GM19372 (cell line): ENCODE data around the gene PHLPP2.
"Not testable (repeated sequence)": the region's sequence is repeated elsewhere in the genome, so short reads cannot be mapped to it uniquely, and the experiment has no call there.

ENCODE experiments used
- ATAC-seq: cut with Tn5 transposase; IDR thresholded peaks from one replicate; pipeline ENCODE4 v1.9.1; 2021; ENCODE audit warnings: mild to moderate bottlenecking, low read depth, moderate library complexity; ENCODE audit not compliant: unreplicated experiment

Gene PHLPP2

DNA sequence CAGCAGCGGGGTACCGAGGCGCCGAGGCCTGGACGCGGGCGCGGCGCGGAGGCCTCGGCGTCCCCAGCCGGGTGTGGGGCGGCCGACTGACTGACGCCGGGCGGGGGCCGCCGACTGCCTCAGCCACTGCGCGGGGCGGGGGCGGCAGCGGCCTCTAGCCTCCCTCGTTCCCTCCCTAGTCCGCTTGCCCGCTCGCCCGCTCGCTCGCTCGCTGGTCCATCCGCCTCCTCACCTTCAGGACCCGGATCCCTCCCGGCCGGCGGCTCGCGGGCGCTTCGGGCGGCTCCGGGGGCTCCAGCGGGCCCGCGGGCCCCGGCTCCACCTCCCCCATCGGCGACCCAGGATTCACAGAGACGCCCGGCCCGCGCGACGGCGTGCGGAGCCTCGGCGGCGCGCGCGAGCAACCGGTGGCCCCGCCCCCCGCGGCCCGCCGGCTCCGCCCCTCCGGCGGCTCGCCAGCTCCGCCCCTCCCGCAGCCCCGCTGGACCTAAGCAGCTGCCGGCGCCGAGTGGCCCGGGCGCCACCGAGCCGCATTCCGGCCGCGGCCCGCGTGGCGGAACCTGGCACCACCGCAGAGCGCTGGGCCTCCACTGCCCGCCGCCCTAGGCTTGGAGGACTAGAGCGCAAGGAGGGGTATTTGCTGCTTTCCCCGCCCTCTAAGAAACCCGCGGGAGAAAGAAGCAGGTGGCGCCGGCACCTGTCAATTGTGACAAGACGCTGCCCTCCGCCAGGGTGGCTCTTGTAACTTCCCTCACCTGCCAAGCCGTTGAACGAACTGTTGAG, 773 bp downstream of the PHLPP2 start:
- ATAC-seq, result peak; percentile 78

DNA sequence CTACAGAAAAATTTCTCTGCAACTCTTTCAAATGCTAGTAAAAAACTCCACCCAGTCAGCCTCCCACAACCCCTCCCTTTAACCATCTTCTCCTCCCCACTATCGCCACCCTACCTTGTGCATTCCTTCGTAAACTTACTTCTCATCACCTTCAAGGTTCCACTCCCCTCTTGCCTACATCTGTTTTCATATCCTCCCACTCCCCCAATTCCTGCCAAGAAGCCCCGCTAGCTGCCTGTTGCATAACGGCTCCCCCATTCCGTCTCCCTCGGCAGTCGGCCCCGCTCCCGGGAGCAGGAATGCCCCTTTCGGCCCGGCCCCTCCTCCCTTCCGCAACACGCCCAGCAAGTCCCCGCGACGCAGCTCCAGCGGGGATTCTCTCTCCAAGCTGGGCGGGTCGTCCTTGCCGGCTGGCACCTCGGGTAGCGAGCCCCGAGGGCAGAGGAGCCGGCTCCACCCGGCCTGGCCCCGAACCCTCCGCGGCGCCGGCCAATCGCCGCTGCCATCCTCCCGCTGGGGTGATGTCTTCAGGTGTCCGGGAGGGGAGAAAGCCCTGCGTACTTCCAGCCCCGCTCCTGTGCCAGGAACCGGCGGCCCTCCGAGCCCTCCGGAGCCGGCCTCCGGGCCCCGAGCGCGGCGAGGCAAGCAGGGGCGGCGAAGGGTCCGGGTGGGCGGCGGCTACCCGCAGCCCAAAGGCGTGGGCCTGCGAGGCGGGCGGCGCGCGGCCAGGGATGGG, 1.5 kb downstream of the PHLPP2 start:
- peak; percentile 33 for ATAC-seq

DNA sequence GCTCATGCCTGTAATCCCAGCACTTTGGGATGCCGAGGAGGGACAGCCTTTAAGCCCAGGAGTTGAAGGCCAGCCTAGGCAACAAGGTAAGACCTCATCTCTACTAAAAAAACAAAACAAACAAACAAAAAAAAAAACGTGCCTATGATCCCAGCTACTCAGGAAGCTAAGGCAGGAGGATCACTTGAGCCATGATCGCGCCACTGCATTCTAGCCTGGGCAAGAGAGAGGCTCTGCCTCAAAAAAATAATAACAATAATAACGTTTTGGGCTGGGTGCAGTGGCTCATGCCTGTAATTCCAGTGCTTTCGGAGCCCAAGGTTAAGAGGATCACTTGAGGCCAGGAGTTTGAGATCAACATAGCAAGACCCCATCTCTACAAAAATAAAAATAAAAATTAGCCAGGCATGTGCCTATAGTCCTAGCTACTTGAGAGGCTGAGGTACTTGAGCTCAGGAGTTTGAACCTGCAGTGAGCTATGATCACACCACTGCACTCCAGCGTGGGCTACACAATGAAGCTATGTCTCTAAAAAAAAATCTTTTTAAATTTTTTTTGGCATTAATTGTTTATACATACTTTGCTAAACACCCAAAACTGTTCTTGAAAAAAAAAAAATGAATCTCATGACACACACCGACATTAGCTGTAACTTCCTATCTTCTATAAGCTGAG, 3.3 kb downstream of the PHLPP2 start:
- ATAC-seq, result no peak

DNA sequence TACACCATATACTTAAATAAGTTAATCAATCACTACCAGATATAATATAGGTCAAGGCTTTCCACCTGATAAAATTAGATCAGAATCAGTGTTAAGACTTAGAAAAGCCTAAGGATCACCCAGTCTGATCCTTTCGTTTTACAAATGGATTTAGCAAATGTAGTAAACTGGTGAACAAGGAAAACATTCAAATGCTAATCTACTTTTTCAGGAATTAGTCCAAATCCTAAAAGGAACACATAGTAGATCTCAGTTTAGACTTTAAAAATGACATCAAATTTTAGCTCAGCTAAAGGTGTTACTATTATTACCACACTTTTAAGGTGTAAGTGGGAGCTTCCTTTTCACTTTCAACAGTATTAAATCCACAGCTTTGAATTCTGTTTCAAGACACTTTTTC, 12.0 kb downstream of the PHLPP2 start:
- ATAC-seq, result no peak

DNA sequence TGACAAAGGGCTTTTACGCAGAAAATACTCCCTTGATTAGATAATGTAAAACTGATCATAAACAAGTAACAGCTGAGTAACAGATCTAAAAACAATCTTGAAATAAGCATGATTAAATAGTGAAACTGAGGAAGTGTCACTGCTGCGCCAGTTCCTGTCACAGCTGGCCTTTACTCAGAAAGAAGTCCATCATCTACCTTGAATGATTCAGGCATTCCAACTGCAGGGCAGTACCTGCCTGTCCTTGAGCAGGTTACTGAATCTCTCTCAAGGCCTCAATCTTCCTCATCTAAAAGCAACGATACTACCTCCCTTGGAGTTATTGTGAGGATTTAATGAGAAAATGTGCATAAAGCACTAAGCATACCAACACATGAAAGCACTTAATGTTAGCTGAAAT, 12.7 kb downstream of the PHLPP2 start:
- no peak for ATAC-seq

DNA sequence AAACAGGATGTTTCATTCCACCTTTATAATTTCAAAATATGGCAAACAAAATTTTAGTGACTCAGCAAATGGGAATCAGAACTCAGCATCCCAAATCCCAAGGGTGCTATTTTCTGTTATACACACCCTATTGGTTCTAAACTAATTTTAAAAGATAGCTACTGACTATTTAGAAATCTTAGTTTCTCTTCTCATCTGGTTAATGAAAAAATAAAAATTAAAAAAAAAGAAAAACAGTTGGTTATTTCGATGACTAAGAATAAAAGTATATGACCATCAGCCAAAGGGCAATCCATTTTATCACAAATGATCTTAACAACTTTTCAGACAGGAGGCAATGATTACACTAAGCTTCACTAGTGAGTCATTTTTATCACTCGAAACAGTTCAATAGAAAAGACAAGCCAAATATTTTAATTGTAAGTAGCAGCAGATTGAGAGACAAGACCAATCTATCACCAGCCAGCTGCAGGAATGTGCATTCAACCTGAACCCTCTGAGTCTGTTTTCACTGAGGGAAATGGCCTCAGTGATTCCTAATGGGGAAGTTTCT, 15.2 kb downstream of the PHLPP2 start:
- ATAC-seq, result no peak

DNA sequence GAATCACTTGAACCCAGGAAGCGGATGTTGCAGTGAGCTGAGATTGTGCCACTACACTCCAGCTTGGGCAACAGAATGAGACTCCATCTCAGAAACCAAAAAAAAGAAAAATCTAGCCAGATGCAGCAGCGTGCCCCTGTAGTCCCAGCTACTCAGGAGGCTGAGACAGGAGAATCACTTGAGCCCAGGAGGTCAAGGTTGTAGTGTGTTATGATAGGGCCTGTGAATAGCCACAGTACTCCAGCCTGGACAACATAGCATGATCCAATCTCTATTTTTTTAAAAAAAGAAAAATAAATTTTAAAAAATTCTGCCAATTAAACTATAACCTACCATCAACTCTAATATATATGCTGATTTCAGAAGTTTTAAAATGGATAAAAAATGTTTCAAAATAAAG, 15.8 kb downstream of the PHLPP2 start:
- ATAC-seq, result no peak

DNA sequence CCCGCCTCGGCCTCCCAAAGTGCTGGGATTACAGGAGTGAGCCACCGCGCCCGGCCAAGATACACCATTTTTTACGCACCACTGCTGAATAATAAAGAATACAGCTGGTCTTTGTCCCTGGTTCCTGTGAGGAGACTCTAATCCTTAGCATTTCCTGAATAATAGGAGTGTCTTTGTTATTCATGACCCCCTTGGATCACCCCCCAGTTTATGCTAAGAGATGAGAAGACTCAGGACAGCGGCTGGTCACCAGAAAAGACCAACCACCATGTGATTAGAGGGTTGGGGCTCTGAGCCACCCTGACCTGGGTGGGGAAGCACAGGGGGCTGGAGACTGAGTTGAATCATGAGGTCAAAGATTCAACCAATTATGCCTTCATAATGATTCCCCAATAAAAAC, 17.3 kb downstream of the PHLPP2 start:
- ATAC-seq, result no peak

DNA sequence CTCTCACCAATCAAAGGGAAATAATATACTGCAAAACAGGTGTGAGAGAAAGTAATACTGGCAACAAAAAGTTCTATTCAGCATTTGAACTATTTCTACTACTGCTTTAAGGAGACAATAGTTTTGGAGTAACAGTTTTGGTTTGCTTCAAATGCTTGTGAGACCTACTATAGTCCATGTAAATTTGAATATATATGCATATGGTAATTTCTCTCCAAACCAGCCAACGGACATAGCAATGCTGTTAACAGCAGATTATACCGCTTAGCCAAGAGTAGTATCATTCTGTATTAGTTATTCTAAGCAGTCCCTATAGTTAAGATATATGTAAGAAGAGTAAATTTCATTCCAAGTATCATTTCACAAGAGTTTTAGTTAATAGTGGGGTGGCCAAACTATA, 18.5 kb downstream of the PHLPP2 start:
- ATAC-seq, result no peak

DNA sequence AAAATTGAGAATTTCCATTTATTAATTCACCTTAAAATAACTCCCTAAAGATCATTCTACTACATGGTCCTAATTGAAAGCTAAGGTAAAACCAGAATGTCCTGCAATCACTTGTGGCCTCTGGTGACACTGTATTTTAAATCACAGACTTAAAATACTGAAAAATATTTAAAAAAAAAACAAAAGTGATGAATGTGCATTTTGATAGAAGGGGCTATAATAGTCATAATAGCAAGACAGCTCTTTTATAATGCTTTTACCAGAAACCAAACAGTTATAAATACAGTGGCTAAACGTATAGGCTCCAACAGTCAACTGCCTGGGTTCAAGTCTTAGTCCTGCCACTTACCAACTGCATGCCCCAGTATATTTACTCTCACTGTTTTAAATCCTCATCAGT, 21.2 kb downstream of the PHLPP2 start:
- ATAC-seq, result no peak

DNA sequence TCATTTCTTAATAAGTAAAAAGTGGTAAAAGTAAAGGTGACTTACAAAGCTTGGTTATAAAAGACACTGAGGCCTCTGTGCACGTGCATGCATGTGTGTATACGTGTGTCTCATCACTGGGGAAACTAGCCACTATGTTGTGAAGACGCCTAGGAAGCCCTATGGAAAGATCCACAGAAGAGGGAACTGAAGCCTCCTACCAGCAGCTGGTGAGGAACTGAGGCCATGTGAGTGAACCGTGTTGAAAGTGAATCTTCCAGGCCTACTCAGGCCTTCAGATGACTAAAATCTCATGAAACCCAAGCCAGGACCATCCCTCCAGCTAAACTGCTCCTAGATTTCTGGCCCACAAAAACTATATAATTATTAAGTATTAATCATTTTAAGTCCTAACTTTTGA, 23.7 kb downstream of the PHLPP2 start:
- ATAC-seq, result no peak

DNA sequence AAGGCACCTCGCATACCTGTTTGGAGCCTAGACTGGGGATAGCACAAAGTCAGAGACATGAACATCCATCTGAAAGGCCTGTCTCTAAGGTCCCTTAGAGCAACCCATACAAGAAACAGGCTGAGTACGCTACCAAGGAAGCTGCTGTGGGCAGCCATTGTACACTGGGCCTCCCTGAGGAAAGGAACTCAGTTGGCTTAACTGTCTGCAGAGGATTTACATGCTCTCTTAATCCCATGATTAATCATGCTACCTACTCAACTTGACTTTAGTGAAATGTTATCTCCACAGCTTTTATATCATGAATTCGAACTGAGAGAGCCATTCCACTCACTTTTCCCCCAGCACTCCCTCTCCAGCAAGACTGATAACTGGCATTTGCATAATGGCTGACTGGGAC, 26.0 kb downstream of the PHLPP2 start:
- ATAC-seq, result no peak

DNA sequence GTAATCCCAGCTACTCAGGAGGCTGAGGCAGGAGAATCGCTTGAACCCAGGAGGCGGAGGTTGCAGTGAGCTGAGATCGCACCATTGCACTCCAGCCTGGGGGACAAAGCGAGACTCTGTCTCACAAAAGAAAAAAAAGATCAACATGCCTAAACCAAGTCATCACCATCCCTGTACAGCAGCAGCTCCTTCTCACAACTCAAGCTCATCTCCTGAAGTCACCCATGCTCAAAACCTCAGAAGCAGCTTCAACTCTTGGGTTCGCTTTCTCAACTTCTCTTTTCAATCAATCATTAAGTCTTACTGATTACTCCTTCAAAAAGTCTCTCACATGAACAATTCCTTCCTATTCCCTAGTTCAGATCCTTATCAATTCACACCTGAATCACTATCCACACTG, 31.3 kb downstream of the PHLPP2 start:
- no peak for ATAC-seq

DNA sequence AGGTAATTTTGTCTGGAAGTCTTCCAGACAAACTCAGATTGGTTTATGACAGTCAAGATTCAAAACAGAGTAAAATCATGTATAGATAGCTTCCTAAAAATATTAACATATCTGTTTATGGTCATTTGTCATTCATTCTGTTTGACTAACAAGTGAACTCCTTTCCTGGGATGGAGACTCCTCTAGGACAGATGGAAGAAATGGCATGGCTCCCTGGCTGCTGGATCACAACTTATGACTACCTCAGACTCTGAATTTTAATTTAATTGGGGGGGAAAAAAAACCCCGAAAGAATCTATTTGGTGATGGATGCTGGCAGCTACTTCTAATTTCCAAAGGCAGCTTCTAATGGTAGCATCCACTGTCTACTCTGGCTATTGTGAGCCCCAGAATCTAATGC, 34.6 kb downstream of the PHLPP2 start:
- no peak for ATAC-seq

DNA sequence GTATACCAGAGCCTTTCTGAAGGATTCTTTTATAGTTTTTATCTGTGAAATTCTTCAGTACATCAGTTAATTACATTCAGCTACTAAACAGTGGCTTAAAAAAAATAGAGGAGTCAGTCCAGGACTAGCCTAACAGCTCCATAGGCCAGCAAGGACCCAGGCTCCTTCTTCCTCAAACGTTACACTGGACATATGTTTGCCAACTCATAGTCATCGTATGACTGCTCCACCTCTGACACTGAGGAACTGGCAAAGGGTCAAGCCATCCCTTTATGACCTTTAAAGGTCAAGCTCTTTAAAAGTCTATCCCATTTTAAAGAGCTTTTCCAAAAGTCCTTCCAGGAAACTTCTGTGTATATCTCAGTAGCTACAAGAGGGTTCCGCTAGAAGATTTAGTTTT, 36.6 kb downstream of the PHLPP2 start:
- no peak for ATAC-seq

DNA sequence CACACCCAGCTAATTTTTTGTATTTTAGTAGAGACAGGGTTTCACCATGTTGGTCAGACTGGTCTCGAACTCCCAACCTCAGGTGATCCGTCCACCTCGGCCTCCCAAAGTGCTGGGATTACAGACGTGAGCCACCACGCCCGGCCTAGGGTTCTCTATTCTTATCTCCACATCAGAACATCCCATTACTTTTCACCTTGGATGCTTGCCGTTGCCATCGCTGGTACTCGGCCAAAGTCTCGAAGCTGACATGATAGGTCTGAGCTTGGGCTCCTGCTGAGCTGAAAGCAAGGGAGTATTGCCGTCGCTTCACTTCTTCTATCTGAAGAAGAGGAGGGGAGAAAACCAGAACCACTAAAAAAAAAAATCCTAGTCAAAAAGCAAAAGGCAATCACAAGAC, 40.2 kb downstream of the PHLPP2 start:
- ATAC-seq, result not testable (repeated sequence)

DNA sequence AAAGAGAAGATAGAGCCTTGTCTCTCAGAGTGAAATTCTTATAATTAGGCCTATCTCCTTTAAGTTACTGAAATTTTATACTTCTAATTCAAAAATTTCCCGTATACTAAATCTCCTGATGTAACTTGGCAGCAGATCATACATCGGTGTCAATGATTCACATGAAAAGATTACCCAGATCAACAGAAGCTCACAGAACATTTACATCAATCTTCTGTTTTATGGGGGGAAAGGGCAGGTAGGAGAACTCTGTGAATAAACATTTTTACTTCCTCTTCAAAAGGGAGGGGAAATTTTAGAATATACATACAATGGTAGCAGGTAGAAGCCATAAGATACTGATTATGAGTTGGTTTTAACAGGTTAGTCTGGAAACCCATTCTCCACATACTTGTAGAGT, 43.1 kb downstream of the PHLPP2 start:
- ATAC-seq, result no peak

DNA sequence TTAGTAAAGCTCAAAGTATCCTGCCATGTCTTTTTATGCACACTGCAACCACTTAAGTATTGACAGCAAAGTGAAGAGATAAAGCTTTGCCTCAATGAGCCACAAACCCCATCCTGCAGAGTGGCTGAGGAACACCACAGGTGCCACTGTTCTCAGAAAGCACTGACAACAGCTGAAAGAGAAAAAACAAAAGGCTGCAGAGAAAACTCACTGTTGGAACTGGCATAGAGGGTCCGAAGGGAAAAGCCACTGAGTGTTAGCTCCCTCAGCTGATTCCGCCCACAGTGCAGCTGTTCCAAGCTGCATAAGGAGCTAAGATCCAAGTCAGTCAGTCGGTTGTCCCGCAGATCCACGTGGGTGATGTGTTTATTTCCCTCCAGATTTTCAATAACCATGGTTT, 48.3 kb downstream of the PHLPP2 start:
- ATAC-seq, result no peak

DNA sequence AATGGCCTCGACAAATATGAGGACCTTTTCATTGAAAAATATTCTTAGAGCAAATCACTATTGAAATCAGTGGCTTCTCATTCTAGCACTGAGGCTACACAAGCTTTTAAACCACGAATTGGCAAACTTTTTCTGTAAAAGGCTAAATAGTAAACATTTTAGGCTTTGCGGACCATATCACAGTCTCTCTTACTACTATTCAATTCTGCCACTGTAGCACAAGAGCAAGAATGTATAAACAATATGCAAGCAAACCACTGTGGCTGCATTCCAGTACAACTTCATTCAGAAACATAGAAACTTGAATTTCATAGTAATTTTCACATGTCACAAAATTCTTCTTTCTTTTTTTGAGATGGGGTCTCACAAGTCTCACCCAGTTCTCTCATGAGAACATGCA, 49.1 kb downstream of the PHLPP2 start:
- ATAC-seq, result no peak

DNA sequence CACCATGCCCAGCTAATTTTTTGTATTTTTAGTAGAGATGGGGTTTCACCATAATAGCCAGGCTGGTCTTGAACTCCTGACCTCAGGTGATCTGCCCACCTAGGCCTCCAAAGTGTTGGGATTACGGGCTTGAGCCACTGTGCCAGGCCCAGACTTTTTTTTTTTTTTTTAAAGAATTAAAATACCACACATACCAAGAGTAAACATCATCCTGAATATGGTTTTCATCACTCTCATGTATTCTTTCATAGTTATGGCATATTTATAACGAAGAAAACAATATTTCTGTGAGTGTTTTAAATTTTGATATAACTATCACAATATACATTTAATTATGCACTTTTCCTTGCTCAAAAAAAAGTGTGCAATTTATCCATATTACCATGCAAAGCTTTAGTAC, 50.3 kb downstream of the PHLPP2 start:
- ATAC-seq, result no peak

DNA sequence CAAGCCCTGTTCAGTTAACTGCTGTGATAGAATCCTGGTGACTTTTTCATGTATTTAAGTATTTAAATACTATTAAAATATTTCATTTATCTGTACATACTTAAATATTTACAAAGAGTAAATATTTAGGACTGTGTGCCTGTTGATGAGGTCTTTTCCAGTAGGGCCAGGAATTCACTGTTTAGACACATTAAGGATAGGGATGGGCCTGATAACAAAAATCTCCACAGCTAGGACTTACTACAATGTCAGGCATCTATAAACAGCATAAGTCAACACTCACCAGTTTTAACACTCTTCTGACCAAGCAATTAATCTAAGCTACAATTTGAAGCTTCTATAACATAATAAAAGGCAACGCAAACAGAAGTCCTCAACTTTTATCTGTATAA, 50.9 kb downstream of the PHLPP2 start:
- ATAC-seq, result no peak
